Lower lobe of right lung (tissue), 2 donors: ENCODE data around the gene PIH1D1. TPM values are rescaled to one million over a fixed set of nuclear protein-coding genes. Genes with fewer than 3 reads are reported as not detected.

Experiments used
- ATAC-seq, 2 donors: fragments of 200-7000 bp; cut with Tn5 transposase; one replicate each; pipeline ENCODE4 v1.9.1; 2020 to 2022; ENCODE audit warnings: mild to moderate bottlenecking in 2 of 2, moderate library complexity in 2 of 2
- DNase-seq: peaks from one replicate; pipeline ENCODE4 v3.0.0-alpha.2; 2020
- H3K27ac ChIP-seq: fragments of 200-600 bp; one replicate; pipeline ENCODE4 v1.8.0; 2022
- H3K27me3 ChIP-seq: fragments of 200-600 bp; one replicate; pipeline ENCODE4 v1.8.0; 2022; ENCODE audit warnings: low read depth
- H3K36me3 ChIP-seq: fragments of 200-600 bp; one replicate; pipeline ENCODE4 v1.8.0; 2022; ENCODE audit warnings: mild to moderate bottlenecking
- H3K4me1 ChIP-seq: fragments of 200-600 bp; one replicate; pipeline ENCODE4 v1.8.0; 2022
- H3K4me3 ChIP-seq: fragments of 200-600 bp; one replicate; pipeline ENCODE4 v1.8.0; 2022; ENCODE audit warnings: mild to moderate bottlenecking
- H3K9me3 ChIP-seq: fragments of 200-600 bp; one replicate; pipeline ENCODE4 v1.8.0; 2022
- intact Hi-C: fragments of 100-400 bp; cut with DNase I; formaldehyde crosslinking; loops from one replicate; pipeline ENCODE4 v1.11.0; 2022
- total RNA-seq: library from RNA; stranded (reverse); fragmentation: NEBNext Ultra II Directional; extraction: Animal tissue kit (Norgen Biotek cat#: 25700); gene quantifications from one replicate; pipeline ENCODE4 v1.2.1, GENCODE V29; 2021
- TF ChIP-seq, protein P1 (sequence below): fragments of 200-600 bp; IDR thresholded peaks from one replicate; pipeline ENCODE4 v1.8.0; 2022; ENCODE audit warnings: antibody characterized with exemption, mild to moderate bottlenecking
- donor health status: DM: no; HTN: yes; CAD: no; lungs with severe emphysema.

PIH1D1 gene
- total RNA-seq, 1 donor from 2014 or later: 63.2 TPM

DNA sequence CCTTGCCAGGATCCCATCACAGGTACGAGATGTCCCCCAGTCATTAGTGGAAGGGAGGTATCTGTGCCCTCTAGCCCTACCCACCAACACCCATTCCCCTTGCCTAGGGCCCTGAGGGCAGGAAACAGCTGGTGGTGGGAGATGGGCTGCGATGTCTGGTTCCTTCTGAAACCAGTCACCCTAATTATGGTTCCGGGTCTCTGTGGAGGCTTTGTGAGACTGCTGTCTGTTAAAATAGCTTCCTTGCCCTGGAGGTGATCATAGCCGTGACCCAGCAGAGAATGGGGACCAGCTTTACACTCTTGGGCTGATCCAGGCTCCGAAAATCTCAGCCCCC lies 6.9 kb upstream of the PIH1D1 start:
- no peak overlapping the region for H3K4me3 ChIP-seq
- DNase-seq: no peak
- H3K9me3 ChIP-seq: no peaks in the 10 kb centered on the region
- ATAC-seq: no peak
- TF ChIP-seq, protein P1, sequence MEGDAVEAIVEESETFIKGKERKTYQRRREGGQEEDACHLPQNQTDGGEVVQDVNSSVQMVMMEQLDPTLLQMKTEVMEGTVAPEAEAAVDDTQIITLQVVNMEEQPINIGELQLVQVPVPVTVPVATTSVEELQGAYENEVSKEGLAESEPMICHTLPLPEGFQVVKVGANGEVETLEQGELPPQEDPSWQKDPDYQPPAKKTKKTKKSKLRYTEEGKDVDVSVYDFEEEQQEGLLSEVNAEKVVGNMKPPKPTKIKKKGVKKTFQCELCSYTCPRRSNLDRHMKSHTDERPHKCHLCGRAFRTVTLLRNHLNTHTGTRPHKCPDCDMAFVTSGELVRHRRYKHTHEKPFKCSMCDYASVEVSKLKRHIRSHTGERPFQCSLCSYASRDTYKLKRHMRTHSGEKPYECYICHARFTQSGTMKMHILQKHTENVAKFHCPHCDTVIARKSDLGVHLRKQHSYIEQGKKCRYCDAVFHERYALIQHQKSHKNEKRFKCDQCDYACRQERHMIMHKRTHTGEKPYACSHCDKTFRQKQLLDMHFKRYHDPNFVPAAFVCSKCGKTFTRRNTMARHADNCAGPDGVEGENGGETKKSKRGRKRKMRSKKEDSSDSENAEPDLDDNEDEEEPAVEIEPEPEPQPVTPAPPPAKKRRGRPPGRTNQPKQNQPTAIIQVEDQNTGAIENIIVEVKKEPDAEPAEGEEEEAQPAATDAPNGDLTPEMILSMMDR: no peak
- H3K27ac ChIP-seq: peak overlapping the region; percentile 71
- intact Hi-C loops: no loop called here
- H3K27me3 ChIP-seq: no peaks in the 10 kb centered on the region
- H3K36me3 ChIP-seq: peaks cover 33% of the 10 kb centered on the region
- peaks cover 22% of the 10 kb centered on the region for H3K4me1 ChIP-seq

DNA sequence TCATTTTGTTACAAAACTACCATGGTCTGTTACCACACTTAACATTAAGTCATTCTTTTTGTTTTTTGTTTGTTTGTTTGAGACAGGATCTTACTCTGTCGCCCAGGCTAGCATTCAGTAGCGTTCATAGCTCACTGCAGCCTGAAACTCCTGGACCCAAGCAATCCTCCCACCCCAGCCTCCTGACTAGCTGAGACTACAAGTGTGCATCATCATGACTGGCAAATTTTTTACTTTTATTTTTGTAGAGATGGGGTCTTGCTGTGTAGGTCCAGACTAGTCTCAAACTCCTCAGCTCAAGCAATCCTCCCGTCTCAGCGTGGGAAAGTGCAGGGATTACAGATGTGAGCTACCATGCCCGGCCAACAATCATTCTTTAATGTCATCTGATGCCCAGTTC lies 4.7 kb upstream of the PIH1D1 start:
- intact Hi-C loops: no loop called here
- no peaks in the 10 kb centered on the region for H3K9me3 ChIP-seq
- H3K36me3 ChIP-seq: peaks cover 21% of the 10 kb centered on the region
- H3K4me1 ChIP-seq: peaks cover 26% of the 10 kb centered on the region
- no peak overlapping the region for H3K4me3 ChIP-seq
- DNase-seq (no peak), ATAC-seq (no peak)
- H3K27me3 ChIP-seq: no peaks in the 10 kb centered on the region
- TF ChIP-seq, protein P1: no peak
- H3K27ac ChIP-seq: peak overlapping the region; percentile 52

DNA sequence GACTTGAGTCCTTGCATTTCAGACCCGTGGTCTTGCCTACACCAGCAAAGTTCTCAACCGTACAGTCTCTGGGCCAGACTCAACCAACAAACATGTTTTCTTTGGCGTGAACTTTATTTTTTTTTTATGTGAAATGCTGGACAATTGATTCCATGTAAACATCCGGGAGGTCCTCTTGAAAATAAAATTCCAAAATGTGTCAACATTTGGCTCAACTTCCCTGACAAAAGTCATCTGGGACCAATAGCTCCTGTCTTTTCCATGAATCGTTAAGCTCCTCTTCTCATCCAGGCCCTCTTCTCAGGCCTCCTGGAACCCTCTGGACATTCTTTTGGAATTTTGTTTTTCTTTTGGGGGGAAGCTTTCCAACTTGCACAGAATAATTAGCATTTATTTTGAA lies 4.2 kb upstream of the PIH1D1 start:
- Histone ChIP-seq H3K9me3 (no peaks in the 10 kb centered on the region), H3K4me3 (no peak overlapping the region), H3K4me1 (peaks cover 28% of the 10 kb centered on the region), H3K27me3 (no peaks in the 10 kb centered on the region), H3K36me3 (peaks cover 21% of the 10 kb centered on the region), H3K27ac (peak overlapping the region; percentile 52)
- ATAC-seq (no peak), DNase-seq (no peak)
- intact Hi-C loops: no loop called here
- TF ChIP-seq, protein P1: no peak

DNA sequence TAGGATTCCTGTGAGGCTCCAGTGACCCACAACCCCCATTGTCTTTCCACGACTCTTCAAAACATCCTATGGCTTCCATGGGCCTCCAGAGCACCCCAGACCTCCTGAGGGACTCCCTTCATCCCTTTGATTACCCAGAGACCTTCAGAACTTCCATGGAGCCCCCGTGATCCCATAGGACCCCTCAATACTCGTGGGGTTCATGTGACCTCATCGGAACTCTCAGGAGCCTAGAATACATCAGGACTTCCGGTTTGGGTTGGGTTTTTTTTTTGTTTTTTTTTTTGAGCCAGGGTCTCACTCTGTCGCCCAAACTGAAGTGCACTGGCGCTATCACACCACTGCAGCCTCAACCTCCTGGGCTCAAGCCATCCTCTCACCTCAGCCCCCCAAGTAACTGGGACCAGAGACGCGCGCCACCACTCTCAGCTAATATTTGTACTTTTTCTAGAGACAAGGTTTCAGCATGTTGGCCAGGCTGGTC lies 2.2 kb upstream of the PIH1D1 start:
- Histone ChIP-seq H3K4me3 (peak overlapping the region; percentile 67), H3K9me3 (no peaks in the 10 kb centered on the region), H3K4me1 (peaks cover 37% of the 10 kb centered on the region), H3K27ac (peak overlapping the region; percentile 96), H3K36me3 (peaks cover 9% of the 10 kb centered on the region), H3K27me3 (no peaks in the 10 kb centered on the region)
- DNase-seq: no peak
- TF ChIP-seq, protein P1: no peak
- intact Hi-C loops: no loop called here
- ATAC-seq: no peak

DNA sequence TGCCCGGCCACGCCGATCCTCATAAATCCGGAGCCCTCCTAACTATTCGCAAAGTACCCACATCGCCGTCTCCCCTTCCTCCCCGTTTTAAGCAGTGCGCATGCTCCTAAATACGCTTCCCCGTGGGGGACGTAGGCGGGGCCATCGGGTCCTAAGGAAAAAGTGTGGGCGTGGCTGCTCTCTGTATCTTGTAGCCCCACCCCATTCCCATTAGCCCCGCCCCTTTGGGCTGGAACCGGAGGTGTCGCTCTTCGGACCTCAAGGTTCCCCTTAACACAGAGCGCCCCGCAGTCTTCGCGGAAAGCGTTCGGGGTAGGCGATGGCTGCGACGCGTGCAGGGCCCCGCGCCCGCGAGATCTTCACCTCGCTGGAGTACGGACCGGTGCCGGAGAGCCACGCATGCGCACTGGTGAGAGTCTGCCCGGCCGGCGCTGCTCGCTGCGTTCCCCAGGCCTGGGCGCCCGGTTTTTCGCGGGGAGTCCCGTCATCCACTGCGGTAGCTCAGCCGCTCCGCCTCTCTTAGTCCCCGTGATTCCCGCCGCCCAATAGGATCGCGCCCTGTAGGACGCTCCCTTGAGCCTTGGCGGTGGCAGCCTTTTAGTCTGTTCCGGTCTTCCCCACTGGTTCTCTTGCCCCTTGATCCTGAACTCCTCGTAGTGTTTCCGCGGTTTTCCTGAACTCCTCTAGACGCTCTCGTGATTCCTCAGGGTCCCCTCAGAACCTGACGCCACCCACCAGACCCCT lies 1.6 kb upstream of the PIH1D1 start, which contains the start of gene ALDH16A1:
TSS of gene ALDH16A1 (plus strand) at position 213 of the 744 bp plus-strand sequence. CDS start at position 320, 107 bp downstream.
- Histone ChIP-seq H3K9me3 (no peaks in the 10 kb centered on the region), H3K27ac (peak within 1 kb of the TSS; percentile 96), H3K27me3 (no peaks in the 10 kb centered on the region), H3K36me3 (peaks cover 14% of the 10 kb centered on the region), H3K4me1 (peaks cover 33% of the 10 kb centered on the region), H3K4me3 (peak within 1 kb of the TSS; percentile 71)
- TF ChIP-seq, protein P1: no peak
- DNase-seq: peak; percentile 99
- intact Hi-C loops: no loop called here
- ATAC-seq: peak; percentile 95
